Natural killer cell (primary cell): ENCODE data around the gene TTLL1. TPM values are rescaled to one million over a fixed set of nuclear protein-coding genes. Genes with fewer than 3 reads are reported as not detected.

Source experiments
- ATAC-seq, 3 donors: fragments of 150-1000 bp in 2 of 3; fragments of 200-7000 bp in 1 of 3; cut with Tn5 transposase; 1 replicate in 1 of 3; 2 replicates in 2 of 3; pipeline ENCODE4 v1.10.0; 2021; ENCODE audit warnings: mild to moderate bottlenecking in 2 of 3, moderate library complexity in 2 of 3
- DNase-seq, 2 donors: peaks; one replicate each; pipeline versions ENCODE4 v3.0.0 to v3.0.0-alpha.2; 2013 to 2021; ENCODE audit warnings: mixed read lengths in 1 of 2
- H3K27ac ChIP-seq: one replicate; pipeline ENCODE4 v1.5.1; 2013; ENCODE audit warnings: mild to moderate bottlenecking, low read length
- H3K27me3 ChIP-seq: one replicate; pipeline ENCODE4 v1.6.1; 2013; ENCODE audit warnings: low read length; ENCODE audit not compliant: control insufficient read depth, insufficient read depth
- H3K36me3 ChIP-seq: one replicate; pipeline ENCODE4 v1.6.1; 2013; ENCODE audit warnings: low read length; ENCODE audit not compliant: control insufficient read depth, insufficient read depth
- H3K4me1 ChIP-seq: one replicate; pipeline ENCODE4 v1.6.1; 2013; ENCODE audit warnings: low read length; ENCODE audit not compliant: control insufficient read depth, insufficient read depth
- H3K4me3 ChIP-seq: one replicate; pipeline ENCODE4 v1.5.1; 2013; ENCODE audit warnings: low read length
- H3K9me3 ChIP-seq: one replicate; pipeline ENCODE4 v1.6.1; 2013; ENCODE audit warnings: low read length; ENCODE audit not compliant: control insufficient read depth, insufficient read depth
- H3K27ac Mint-ChIP-seq, 2 donors: one replicate each; pipeline ENCODE4 v1.8.0; 2022; ENCODE audit warnings: mild to moderate bottlenecking in 2 of 2, mixed read lengths in 2 of 2, moderate library complexity in 1 of 2
- H3K27me3 Mint-ChIP-seq, 2 donors: one replicate each; pipeline ENCODE4 v1.8.0; 2022; ENCODE audit warnings: low read depth in 2 of 2, mixed read lengths in 2 of 2
- H3K36me3 Mint-ChIP-seq: one replicate; pipeline ENCODE4 v1.8.0; 2022; ENCODE audit warnings: mixed read lengths
- H3K4me1 Mint-ChIP-seq, 2 donors: one replicate each; pipeline ENCODE4 v1.8.0; 2022; ENCODE audit warnings: mixed read lengths in 2 of 2
- H3K4me3 Mint-ChIP-seq: one replicate; pipeline ENCODE4 v1.8.0; 2022; ENCODE audit warnings: mild to moderate bottlenecking, moderate library complexity, mixed read lengths
- H3K9me3 Mint-ChIP-seq, 2 donors: one replicate each; pipeline ENCODE4 v1.8.0; 2022; ENCODE audit warnings: mixed read lengths in 2 of 2
- WGBS: methylation state at CpG from one replicate; pipeline ENCODE4 v1.1.7; 2013; ENCODE audit warnings: missing lambda C conversion rate; ENCODE audit not compliant: insufficient coverage; 5-methylcytosine and 5-hydroxymethylcytosine counted together
- intact Hi-C: fragments of 100-400 bp; cut with micrococcal nuclease; formaldehyde crosslinking; loops from one replicate; pipeline ENCODE4 v1.14.2; 2022
- total RNA-seq, 4 donors: library from RNA; stranded (reverse); fragments of 120-200 nt in 1 of 4; gene quantifications; one replicate each; pipeline versions ENCODE4 v1.2.3 to v1.2.4, GENCODE V29; 2013 to 2022
- TF ChIP-seq, protein P1 (sequence below): fragments of 200-600 bp; IDR thresholded peaks from one replicate; pipeline ENCODE4 v1.8.0; 2022; ENCODE audit warnings: antibody characterized with exemption

Gene TTLL1
- total RNA-seq, 3 donors from 2014 or later (not counting 1 experiment from before 2014, with no cell fraction given): 4.4 to 6.5 (median 6.0) TPM

DNA sequence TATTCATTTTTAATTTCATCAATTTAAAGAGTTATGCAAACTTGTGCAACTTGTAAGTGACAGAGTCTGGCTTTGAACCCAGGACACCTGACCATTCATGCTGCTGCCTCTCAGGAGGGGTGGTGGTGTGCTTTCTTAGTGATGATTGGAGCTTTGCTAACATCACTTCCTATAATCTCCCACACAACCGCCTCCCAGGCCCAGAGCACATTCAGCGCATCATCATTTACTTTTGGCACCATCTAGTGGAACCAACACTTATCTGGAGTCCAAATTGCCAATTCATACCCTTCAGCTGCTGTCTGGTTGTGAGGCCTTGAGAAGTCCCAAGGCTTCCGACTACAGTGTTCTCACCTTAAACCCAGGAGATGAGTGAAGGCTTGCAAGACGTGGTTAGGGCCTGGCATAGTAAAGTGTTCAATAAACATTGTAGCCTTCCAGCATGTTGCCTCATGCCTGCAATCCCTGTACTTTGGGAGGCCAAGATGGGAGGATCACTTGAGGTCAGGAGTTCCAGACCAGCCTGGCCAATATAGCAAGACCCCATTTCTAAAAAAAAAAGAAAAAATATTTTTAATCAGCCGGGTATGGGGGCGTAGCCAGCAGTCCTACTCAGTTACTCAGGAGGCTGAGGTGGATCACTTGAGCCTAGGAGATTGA, 1.1 kb upstream of the TTLL1 start:
- TF ChIP-seq, protein P1, sequence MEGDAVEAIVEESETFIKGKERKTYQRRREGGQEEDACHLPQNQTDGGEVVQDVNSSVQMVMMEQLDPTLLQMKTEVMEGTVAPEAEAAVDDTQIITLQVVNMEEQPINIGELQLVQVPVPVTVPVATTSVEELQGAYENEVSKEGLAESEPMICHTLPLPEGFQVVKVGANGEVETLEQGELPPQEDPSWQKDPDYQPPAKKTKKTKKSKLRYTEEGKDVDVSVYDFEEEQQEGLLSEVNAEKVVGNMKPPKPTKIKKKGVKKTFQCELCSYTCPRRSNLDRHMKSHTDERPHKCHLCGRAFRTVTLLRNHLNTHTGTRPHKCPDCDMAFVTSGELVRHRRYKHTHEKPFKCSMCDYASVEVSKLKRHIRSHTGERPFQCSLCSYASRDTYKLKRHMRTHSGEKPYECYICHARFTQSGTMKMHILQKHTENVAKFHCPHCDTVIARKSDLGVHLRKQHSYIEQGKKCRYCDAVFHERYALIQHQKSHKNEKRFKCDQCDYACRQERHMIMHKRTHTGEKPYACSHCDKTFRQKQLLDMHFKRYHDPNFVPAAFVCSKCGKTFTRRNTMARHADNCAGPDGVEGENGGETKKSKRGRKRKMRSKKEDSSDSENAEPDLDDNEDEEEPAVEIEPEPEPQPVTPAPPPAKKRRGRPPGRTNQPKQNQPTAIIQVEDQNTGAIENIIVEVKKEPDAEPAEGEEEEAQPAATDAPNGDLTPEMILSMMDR: no peak
- no peak overlapping the region for H3K27ac ChIP-seq
- Mint-ChIP-seq H3K9me3 (no peaks in the 10 kb centered on the region), H3K36me3 (no peaks in the 10 kb centered on the region), H3K4me1 (peaks cover 23 to 33% of the 10 kb centered on the region in 2 donors), H3K27ac (no peak overlapping the region), H3K27me3 (no peaks in the 10 kb centered on the region), H3K4me3 (peak overlapping the region; percentile 78)
- H3K27me3 ChIP-seq: no peaks in the 10 kb centered on the region
- 68% methylated on average over 6 of the region's 6 CpGs for whole genome bisulfite sequencing
- intact Hi-C loops: no loop called here
- ATAC-seq (peak; percentile 37 to 49 (median 38)), DNase-seq (peak in 1 of 2 donors; percentile 71)
- peaks cover 37% of the 10 kb centered on the region for H3K4me1 ChIP-seq
- H3K9me3 ChIP-seq: no peaks in the 10 kb centered on the region
- no peak overlapping the region for H3K4me3 ChIP-seq
- no peaks in the 10 kb centered on the region for H3K36me3 ChIP-seq

DNA sequence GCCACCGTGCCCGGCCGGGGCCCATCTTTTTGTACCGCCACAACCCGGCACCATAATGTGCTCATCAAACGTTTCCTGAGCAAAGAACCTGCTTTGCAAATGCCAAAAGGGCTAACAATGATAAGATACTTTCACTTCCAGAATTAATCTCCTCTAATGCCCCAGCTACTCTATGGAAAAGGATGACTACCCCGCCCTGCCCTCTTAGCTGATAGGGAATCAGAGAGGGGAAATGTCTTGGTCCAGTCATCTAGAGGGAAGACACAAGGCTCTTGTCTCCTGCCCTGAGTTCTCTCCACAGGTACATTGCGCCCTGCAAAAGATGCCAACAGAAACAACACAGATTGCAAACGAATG, 586 bp downstream of the TTLL1 start:
- Histone ChIP-seq H3K27me3 (no peaks in the 10 kb centered on the region), H3K9me3 (no peaks in the 10 kb centered on the region), H3K4me1 (peaks cover 34% of the 10 kb centered on the region), H3K36me3 (no peaks in the 10 kb centered on the region), H3K4me3 (peak overlapping the region; percentile 48), H3K27ac (peak overlapping the region; percentile 37)
- WGBS: 54% methylated on average over 9 of the region's 9 CpGs
- no peaks in the 10 kb centered on the region for H3K9me3 Mint-ChIP-seq
- DNase-seq (no peak), ATAC-seq (no peak)
- no peaks in the 10 kb centered on the region for H3K36me3 Mint-ChIP-seq
- peaks cover 23 to 33% of the 10 kb centered on the region in 2 donors for H3K4me1 Mint-ChIP-seq
- H3K27ac Mint-ChIP-seq: peak overlapping the region; percentile 34 to 65
- TF ChIP-seq, protein P1: no peak
- intact Hi-C loops: no loop called here
- no peaks in the 10 kb centered on the region for H3K27me3 Mint-ChIP-seq
- peak overlapping the region; percentile 88 for H3K4me3 Mint-ChIP-seq

DNA sequence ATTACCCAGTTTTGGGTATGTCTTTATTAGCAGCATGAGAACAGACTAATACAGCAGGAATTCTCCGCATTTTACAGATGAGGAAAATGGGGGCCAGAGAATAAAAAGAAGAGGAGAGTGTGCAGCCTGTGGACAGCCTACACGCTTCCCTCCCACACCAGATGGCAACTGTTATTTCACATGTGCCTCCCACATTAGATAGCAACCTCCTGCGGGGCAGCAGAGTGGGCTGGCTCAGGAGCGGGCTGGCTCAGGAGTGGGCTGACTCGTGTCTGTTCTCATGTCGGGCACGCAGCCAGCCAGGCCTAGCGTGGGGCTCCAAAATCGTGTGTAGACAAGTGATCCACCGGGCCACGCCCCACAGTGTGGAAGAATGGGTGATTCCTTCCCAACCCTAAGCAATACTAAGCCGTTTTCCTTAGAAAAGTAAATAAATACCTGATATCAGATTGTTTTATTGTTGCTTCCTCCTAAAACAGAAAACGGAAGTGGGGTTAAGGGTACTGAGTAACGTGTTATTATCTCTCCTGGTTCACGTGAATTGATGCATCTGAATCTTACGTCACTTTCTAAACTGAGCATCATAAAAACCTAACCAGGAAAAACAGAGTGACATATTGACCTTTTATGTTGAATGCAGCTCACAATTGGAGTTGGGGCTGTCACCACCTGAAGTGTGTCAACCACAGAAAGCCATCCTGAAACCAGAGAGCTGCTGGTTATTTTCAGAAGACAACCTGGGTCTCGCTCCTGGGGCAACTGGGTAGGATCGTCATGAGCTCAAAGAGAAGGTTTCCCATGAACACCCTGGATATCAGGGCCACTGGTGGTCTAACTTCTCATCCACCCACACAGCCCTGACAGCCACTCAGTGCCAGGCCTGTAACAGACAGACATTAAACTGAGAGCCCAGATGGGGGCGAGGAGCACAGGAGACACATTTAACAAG, 3.3 kb downstream of the TTLL1 start:
- intact Hi-C loops: no loop called here
- ATAC-seq: peak; percentile 3 to 27 (median 19)

More for the DNA sequence above, 3.3 kb downstream of the TTLL1 start:
- DNase-seq: peak in 1 of 2 donors; percentile 68
- 82% methylated on average over 13 of the region's 19 CpGs for WGBS
- TF ChIP-seq, protein P1: no peak
- Mint-ChIP-seq H3K36me3 (no peaks in the 10 kb centered on the region), H3K4me1 (peaks cover 23 to 33% of the 10 kb centered on the region in 2 donors), H3K27me3 (no peaks in the 10 kb centered on the region), H3K27ac (peak overlapping the region; percentile 9 to 38), H3K9me3 (no peaks in the 10 kb centered on the region), H3K4me3 (peak overlapping the region; percentile 49)
- Histone ChIP-seq H3K36me3 (no peaks in the 10 kb centered on the region), H3K27ac (peak overlapping the region; percentile 72), H3K9me3 (no peaks in the 10 kb centered on the region), H3K27me3 (no peaks in the 10 kb centered on the region), H3K4me1 (peaks cover 34% of the 10 kb centered on the region), H3K4me3 (no peak overlapping the region)
